Measurements from ENCODE around the gene MCTP2.

Gene MCTP2
- 8.7 to 91.0 (median 25.3) reads per million in 9 experiments for total RNA-seq

DNA sequence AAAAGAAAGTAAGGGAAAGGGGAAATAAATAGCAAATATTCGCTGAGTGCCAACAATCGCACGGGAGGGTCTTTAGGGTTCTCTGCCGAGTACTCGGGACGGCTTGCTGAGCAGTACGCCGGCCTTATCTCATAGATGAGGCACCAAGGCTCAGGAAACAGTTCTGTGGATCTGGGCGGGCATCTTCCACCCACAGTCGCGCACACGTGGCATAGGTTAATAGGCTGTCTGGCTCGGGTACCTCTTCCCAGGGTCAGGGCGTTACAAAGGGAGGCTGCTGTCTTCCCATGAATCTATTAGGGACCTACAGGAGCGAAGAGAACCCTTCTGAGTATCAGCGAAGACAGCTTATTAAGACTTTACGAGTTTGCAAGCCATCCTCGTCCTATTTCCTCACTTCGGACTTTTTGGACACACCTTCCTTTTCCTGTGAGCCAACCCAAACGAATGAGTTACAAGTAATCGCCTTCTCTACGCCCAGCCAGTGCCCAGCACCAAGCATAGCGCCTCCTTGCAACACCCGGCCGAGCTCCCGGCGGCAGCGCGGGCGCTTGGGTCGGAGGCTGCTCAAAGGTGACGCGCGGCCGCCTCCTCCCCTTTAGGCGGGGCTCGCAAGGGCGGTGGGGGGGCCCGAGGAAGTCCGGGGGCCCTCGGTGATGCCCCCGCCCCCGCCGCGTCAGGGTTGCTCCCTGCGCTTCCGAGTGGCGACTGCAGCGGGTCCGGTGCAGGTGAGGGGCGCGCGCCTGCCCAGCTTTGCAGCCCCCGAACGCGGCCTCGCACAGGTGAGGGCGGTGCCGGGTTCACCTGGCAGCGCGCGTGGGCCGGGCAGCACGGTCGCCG is at the start of gene MCTP2:
MCTP2 (plus strand) TSS at position 679 of the 840 bp plus-strand sequence. CDS start 66,705 bp downstream, outside the sequence.
- peak within 1 kb of the TSS; percentile 97 for H3K27ac Mint-ChIP-seq
- ATAC-seq (replicated peaks) = peak; percentile 84
- H3K9me3 Mint-ChIP-seq = no peaks in the 10 kb centered on the region
- H3K4me3 Mint-ChIP-seq = peak within 1 kb of the TSS; percentile 86 to 90
- DNase-seq = peak; percentile 88 to 89 (median 89)
- no peaks in the 10 kb centered on the region for H3K27me3 Mint-ChIP-seq
- peaks cover 43 to 54% of the 10 kb centered on the region in 2 donors for H3K4me1 Mint-ChIP-seq (ENCODE audit: low read depth in 2 of 2)
- H3K36me3 Mint-ChIP-seq (ENCODE audit: insufficient read depth) = peaks cover 24% of the 10 kb centered on the region

DNA sequence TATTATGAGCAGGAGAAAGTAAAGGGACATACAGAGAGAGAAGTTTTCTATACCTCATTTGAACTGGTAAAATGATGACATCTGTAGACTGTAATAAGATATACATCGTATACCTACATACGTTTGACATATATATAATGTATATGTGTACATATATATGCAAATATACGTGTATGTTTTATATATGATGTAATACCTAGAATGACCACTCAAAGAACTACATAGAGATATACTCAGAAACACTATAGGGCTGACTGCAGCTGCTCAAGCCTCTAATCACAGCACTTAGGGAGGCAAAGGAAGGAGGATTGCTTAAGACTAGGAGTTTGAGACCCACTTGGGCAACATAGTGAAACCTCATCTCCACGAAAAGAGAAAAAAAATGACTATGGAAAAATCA is 48.5 kb upstream of the MCTP2 start:
- ATAC-seq (replicated peaks) = no peak
- Mint-ChIP-seq H3K9me3 (peaks cover under 1 to 3% of the 10 kb centered on the region in 2 donors), H3K27ac (no peak overlapping the region), H3K36me3 (ENCODE audit: insufficient read depth) (no peaks in the 10 kb centered on the region), H3K27me3 (no peaks in the 10 kb centered on the region), H3K4me1 (ENCODE audit: low read depth in 2 of 2) (no peaks in the 10 kb centered on the region), H3K4me3 (no peak overlapping the region)
- DNase-seq = no peak

DNA sequence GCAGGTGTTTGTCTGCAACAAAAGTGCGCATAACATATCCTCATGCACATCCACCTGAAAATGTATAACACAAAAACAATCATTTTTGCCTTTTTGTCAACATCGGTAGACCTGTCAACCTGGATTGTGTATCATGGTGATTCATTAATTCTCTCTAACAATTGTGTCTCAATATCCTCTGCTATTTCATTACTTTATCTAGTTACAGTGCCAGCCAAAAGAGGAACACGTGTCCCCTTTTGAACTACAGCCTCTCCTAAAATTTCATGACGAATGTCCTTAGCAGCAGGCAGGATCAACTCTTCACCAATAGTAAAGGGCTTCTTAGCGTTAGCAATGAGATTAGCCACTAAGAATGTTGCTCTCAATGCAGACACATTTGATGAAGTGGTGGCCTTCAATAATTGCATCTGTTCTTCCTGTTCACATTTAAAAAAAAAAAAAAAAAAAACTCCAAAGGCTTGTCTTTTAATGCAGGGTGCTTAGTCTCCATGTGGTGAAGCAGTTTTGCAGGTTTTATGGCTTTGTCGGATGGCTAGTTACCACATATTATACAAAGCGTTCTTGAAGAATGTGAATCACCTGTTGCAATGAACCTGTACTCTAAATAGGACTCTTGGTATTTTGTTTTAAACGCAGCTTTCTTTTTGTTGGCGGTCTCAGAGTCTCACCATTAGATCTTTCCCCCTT is 45.7 kb upstream of the MCTP2 start:
- DNase-seq (no peak), ATAC-seq (replicated peaks) (no peak)
- H3K9me3 Mint-ChIP-seq = no peaks in the 10 kb centered on the region
- H3K4me3 Mint-ChIP-seq = no peak overlapping the region
- no peaks in the 10 kb centered on the region for H3K27me3 Mint-ChIP-seq
- H3K36me3 Mint-ChIP-seq (ENCODE audit: insufficient read depth) = no peaks in the 10 kb centered on the region
- no peaks in the 10 kb centered on the region for H3K4me1 Mint-ChIP-seq (ENCODE audit: low read depth in 2 of 2)
- H3K27ac Mint-ChIP-seq = no peak overlapping the region

- H3K27ac Mint-ChIP-seq = no peak overlapping the region
- no peak for DNase-seq
- no peak for ATAC-seq (replicated peaks)
- H3K27me3 Mint-ChIP-seq = no peaks in the 10 kb centered on the region
- H3K4me1 Mint-ChIP-seq (ENCODE audit: low read depth in 2 of 2) = no peaks in the 10 kb centered on the region
- H3K9me3 Mint-ChIP-seq = no peaks in the 10 kb centered on the region
- no peaks in the 10 kb centered on the region for H3K36me3 Mint-ChIP-seq (ENCODE audit: insufficient read depth)
- H3K4me3 Mint-ChIP-seq = no peak overlapping the region
Observed at GRCh38 chr15:94186770-94187331, 44.5 kb upstream of the MCTP2 start.

- Mint-ChIP-seq H3K4me3 (no peak overlapping the region), H3K36me3 (ENCODE audit: insufficient read depth) (no peaks in the 10 kb centered on the region), H3K4me1 (ENCODE audit: low read depth in 2 of 2) (no peaks in the 10 kb centered on the region), H3K9me3 (no peaks in the 10 kb centered on the region), H3K27ac (no peak overlapping the region), H3K27me3 (no peaks in the 10 kb centered on the region)
- ATAC-seq (replicated peaks) (no peak), DNase-seq (no peak)
Observed at GRCh38 chr15:94193906-94194305, 37.5 kb upstream of the MCTP2 start.

DNA sequence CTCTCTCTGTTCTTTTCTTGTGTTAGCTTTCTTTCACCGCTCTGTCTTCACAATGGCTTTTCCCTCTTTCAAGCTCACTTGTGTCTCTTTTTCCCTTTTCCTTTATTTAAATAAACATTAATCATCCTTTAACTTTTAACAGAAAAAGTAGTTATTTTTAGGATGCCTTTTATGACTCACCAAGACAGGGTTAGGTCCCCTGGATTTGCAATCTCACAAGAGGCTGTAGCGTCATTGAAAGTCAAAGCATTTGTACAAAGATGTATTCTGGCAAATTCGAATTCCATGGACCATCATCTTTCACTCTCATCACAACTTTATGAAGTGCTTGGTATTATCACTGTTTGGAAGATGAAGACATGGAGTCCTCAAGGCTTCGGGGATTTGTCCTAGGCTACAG is 34.8 kb upstream of the MCTP2 start:
- ATAC-seq (replicated peaks) = no peak
- no peak overlapping the region for H3K27ac Mint-ChIP-seq
- H3K4me3 Mint-ChIP-seq = no peak overlapping the region

GRCh38 chr15:94198633-94199032 is 32.7 kb upstream of the MCTP2 start:
- Mint-ChIP-seq H3K27ac (no peak overlapping the region), H3K36me3 (ENCODE audit: insufficient read depth) (no peaks in the 10 kb centered on the region), H3K27me3 (peaks cover 0 to 4% of the 10 kb centered on the region in 2 donors), H3K9me3 (no peaks in the 10 kb centered on the region), H3K4me3 (no peak overlapping the region), H3K4me1 (ENCODE audit: low read depth in 2 of 2) (no peaks in the 10 kb centered on the region)
- DNase-seq (no peak), ATAC-seq (replicated peaks) (no peak)

More for the DNA sequence above, 34.8 kb upstream of the MCTP2 start:
- Mint-ChIP-seq H3K27me3 (no peaks in the 10 kb centered on the region), H3K36me3 (ENCODE audit: insufficient read depth) (no peaks in the 10 kb centered on the region), H3K9me3 (no peaks in the 10 kb centered on the region), H3K4me1 (ENCODE audit: low read depth in 2 of 2) (no peaks in the 10 kb centered on the region)
- DNase-seq = no peak

- Mint-ChIP-seq H3K27me3 (peaks cover 0 to 5% of the 10 kb centered on the region in 2 donors), H3K4me3 (no peak overlapping the region), H3K9me3 (no peaks in the 10 kb centered on the region), H3K27ac (no peak overlapping the region), H3K4me1 (ENCODE audit: low read depth in 2 of 2) (no peaks in the 10 kb centered on the region), H3K36me3 (ENCODE audit: insufficient read depth) (no peaks in the 10 kb centered on the region)
- ATAC-seq (replicated peaks) = no peak
- no peak for DNase-seq
Observed at GRCh38 chr15:94199725-94200124, 31.6 kb upstream of the MCTP2 start.

DNA sequence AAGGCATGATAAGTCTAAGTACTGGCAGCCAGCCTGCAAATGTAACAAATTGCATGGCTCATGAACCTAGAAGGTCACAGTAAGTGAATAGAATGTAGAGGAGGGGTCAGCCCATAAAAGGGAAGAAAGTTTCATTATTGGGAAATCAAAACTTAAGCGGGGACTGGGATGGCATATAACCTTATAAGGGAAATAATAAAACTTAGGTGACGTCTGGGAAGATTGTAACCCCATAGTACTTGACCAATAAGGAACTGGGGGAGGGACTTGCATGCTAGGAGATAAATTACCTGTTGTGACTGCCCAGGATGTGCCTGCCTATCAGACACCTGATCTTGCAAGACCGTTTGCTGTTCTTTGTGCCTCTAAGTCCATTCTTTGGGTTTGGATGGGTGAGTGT is 28.1 kb upstream of the MCTP2 start:
- DNase-seq = no peak

DNA sequence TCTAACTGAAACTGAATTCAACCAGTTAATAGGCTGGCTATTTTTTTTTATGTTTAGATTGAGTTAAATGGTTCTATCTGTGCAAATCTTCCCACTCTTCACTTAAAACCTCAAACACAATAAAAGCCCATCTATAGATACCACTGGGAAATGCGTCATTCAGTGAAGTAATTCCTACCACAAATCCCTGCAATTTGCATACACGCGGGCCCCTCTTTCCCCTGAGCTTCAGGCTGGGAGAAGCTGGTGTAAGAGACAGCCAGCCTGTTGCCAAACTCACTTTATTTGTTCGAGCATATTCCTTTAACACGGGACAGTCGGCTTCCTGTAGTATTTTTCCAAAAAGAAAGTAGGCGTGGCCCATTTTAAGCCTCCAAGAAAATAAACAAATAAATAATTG is 26.0 kb upstream of the MCTP2 start:
- no peak for ATAC-seq (replicated peaks)
- peaks cover 7 to 10% of the 10 kb centered on the region in 2 donors for H3K4me1 Mint-ChIP-seq (ENCODE audit: low read depth in 2 of 2)
- H3K4me3 Mint-ChIP-seq = peak overlapping the region in 1 of 2 donors; percentile 64
- peaks cover 0 to 5% of the 10 kb centered on the region in 2 donors for H3K27me3 Mint-ChIP-seq
- peaks cover 4% of the 10 kb centered on the region for H3K36me3 Mint-ChIP-seq (ENCODE audit: insufficient read depth)
- no peak overlapping the region for H3K27ac Mint-ChIP-seq
- H3K9me3 Mint-ChIP-seq = no peaks in the 10 kb centered on the region
- DNase-seq = no peak

More for the DNA sequence above, 28.1 kb upstream of the MCTP2 start:
- H3K4me3 Mint-ChIP-seq = no peak overlapping the region
- ATAC-seq (replicated peaks) = no peak
- peaks cover 7 to 10% of the 10 kb centered on the region in 2 donors for H3K4me1 Mint-ChIP-seq (ENCODE audit: low read depth in 2 of 2)
- no peaks in the 10 kb centered on the region for H3K9me3 Mint-ChIP-seq
- peaks cover 0 to 5% of the 10 kb centered on the region in 2 donors for H3K27me3 Mint-ChIP-seq
- peaks cover 4% of the 10 kb centered on the region for H3K36me3 Mint-ChIP-seq (ENCODE audit: insufficient read depth)
- no peak overlapping the region for H3K27ac Mint-ChIP-seq

DNA sequence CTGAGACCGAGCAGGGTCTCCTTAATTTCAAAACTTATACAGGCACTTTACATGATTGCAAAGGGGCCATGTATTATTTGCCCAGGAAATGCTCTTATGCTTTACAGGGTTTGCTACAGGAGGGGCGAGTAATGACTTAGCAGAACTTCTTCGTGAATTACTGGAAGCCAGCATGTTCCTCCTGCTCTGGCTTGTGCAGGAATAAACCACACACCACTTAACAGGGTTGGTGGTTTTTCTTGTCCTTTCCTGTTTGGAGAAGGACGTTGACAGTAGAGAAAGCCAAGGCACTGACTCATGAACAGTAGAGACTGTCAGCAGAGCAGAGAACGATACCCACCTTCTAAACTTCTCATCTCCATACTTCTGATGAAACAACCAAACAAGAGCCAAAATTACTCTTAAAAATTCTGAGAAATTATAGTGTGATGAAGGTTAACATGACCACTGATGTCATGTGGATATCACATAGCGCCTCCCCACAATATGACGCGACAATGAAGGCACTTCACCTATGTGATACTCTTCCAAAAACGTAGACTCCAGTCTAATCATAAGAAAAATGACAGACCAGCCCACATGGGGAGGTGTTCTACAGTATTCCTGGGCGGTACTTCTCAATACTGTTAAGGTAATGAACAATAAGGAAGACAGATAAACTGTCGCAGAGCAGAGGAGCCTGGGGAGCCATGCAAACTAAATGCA is 24.7 kb upstream of the MCTP2 start:
- Mint-ChIP-seq H3K4me1 (ENCODE audit: low read depth in 2 of 2) (peaks cover 7 to 10% of the 10 kb centered on the region in 2 donors), H3K4me3 (peak overlapping the region; percentile 42 to 47), H3K9me3 (no peaks in the 10 kb centered on the region), H3K27ac (no peak overlapping the region), H3K36me3 (ENCODE audit: insufficient read depth) (peaks cover 4% of the 10 kb centered on the region), H3K27me3 (peaks cover 5 to 11% of the 10 kb centered on the region in 2 donors)
- DNase-seq (no peak), ATAC-seq (replicated peaks) (peak; percentile 44)

GRCh38 chr15:94212291-94212690 is 19.1 kb upstream of the MCTP2 start:
- H3K27ac Mint-ChIP-seq = no peak overlapping the region
- no peak for DNase-seq
- no peaks in the 10 kb centered on the region for H3K36me3 Mint-ChIP-seq (ENCODE audit: insufficient read depth)
- H3K4me1 Mint-ChIP-seq (ENCODE audit: low read depth in 2 of 2) = no peaks in the 10 kb centered on the region
- H3K27me3 Mint-ChIP-seq = peaks cover 7 to 37% of the 10 kb centered on the region in 2 donors
- ATAC-seq (replicated peaks) = no peak
- no peak overlapping the region for H3K4me3 Mint-ChIP-seq
- H3K9me3 Mint-ChIP-seq = no peaks in the 10 kb centered on the region

- ATAC-seq (replicated peaks) = no peak
- Mint-ChIP-seq H3K4me3 (no peak overlapping the region), H3K4me1 (ENCODE audit: low read depth in 2 of 2) (peaks cover 12 to 18% of the 10 kb centered on the region in 2 donors), H3K9me3 (no peaks in the 10 kb centered on the region), H3K36me3 (ENCODE audit: insufficient read depth) (peaks cover 12% of the 10 kb centered on the region), H3K27me3 (no peaks in the 10 kb centered on the region), H3K27ac (no peak overlapping the region)
- no peak for DNase-seq
Observed at GRCh38 chr15:94225616-94226015, 5.7 kb upstream of the MCTP2 start.

Data from effector memory CD8-positive, alpha-beta T cell (primary cell).